ENCODE results near the gene CCN6. TPM values are rescaled to one million over a fixed set of nuclear protein-coding genes. Genes with fewer than 3 reads are reported as not detected.
A peak's percentile ranks its signal among the peaks of the same experiment; 100 is the strongest.

CCN6 gene
- under 1 TPM; 0.43 to 0.90 (median 0.58) TPM for total RNA-seq

DNA sequence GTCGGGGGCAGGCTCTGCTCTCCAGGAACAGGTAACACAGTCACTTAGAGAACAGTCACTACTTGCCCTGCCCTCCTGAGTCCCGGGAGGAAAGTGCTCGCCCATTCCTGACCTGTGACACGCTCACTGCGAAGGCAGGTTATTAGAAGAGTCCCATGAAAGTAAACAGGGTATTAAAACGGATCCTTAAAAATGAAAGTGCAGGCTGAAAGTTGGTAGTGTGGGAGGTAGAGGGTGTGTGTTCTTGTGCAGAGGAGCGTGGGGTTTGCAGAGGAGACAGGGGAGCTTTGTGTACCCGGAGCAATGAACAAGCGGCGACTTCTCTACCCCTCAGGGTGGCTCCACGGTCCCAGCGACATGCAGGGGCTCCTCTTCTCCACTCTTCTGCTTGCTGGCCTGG lies at the start of gene CCN6:
CCN6 (plus strand) TSS at position 104 of the 400 bp plus-strand sequence; CDS start at position 358, 254 bp downstream.
- H3K36me3 Mint-ChIP-seq (ENCODE audit: insufficient read depth) = no peaks in the 10 kb centered on the region
- no peaks in the 10 kb centered on the region for H3K27me3 Mint-ChIP-seq (ENCODE audit: low read depth)
- no peaks in the 10 kb centered on the region for H3K4me1 Mint-ChIP-seq (ENCODE audit: low read depth)
- H3K4me3 Mint-ChIP-seq = no peak within 1 kb of the TSS
- no peaks in the 10 kb centered on the region for H3K9me3 Mint-ChIP-seq
- ATAC-seq (no peak), DNase-seq (no peak)

DNA sequence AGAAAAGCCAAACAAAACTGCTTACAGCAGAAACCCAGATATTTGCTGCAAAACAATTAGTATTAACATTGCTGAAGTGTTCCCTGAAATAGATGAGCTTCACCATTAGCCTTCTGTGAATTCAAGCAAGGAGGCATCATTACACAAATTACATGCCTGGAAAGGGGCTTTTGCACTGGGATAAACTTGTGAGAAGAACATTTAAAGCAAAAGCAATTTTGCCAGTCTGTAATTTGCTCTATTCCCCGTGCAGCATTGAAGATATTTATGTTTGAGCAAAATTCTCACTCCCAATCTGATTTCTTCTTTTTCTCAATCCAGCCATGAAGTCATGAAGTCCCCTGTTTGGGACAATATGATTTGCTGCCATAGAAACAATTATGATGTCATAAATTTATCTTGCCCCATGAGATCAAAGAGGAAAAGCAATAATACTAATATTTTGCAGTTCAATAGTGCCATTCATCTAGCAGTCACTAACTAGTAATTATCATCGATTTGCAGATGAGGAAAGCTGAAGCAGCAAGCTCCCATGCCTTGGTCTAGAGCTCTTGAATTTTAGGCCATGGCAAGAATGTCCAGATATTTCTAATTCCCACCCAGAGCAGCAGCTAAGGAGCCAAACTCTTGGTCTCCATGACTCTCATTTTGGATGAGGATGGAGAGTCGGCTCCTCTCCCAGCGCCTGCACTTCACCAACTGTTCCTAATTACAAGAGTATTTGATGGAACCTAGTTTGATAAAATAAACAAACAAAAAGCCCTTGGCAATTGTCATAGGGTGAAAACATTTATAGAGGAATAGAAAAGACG lies 49.5 kb upstream of the CCN6 start:
- H3K27me3 Mint-ChIP-seq (ENCODE audit: low read depth) = no peaks in the 10 kb centered on the region
- H3K36me3 Mint-ChIP-seq (ENCODE audit: insufficient read depth) = no peaks in the 10 kb centered on the region
- no peaks in the 10 kb centered on the region for H3K9me3 Mint-ChIP-seq
- ATAC-seq (no peak), DNase-seq (no peak)
- peaks cover 16% of the 10 kb centered on the region for H3K4me1 Mint-ChIP-seq (ENCODE audit: low read depth)
- H3K4me3 Mint-ChIP-seq = no peak overlapping the region

DNA sequence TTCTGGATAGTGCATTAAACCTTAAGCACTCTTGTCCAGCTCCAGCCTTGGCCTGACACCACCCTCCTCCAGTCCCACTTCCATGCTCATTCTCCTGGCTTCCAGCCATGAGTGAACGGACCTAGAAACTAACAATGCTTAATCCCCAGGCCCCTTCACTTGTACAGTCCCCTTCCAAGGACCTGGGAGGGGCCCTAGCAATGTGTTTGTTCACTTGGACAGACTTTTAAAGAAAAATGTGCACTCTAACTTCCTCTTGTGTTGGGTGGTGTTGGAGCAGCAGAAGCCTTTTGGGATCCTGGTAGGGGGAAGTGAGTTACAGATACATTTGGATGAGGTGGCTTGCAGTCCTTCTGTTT lies 48.9 kb upstream of the CCN6 start:
- no peaks in the 10 kb centered on the region for H3K9me3 Mint-ChIP-seq
- H3K4me3 Mint-ChIP-seq = no peak overlapping the region
- no peaks in the 10 kb centered on the region for H3K27me3 Mint-ChIP-seq (ENCODE audit: low read depth)
- no peak for ATAC-seq
- DNase-seq = no peak
- H3K4me1 Mint-ChIP-seq (ENCODE audit: low read depth) = peaks cover 16% of the 10 kb centered on the region
- no peaks in the 10 kb centered on the region for H3K36me3 Mint-ChIP-seq (ENCODE audit: insufficient read depth)

DNA sequence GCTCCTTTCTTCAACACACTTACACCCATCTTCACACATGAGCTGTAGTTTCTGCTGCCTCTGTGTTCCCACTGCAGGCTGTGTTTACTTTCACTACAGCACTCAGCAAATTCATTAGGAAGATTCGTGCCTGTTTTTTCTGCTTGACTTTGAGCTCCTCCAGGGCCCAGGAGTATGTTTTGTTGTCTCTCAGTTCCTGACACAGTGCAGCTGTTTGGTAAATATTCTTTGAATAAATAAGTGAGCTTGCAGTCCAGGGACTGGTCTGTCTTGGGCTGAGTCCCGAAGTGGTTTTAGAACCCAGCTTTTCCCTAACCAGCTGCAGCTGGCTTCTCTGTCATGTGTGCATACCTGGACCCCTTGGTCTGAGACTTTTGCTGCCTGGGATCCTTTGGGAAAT lies 46.6 kb upstream of the CCN6 start:
- DNase-seq (no peak), ATAC-seq (no peak)
- no peak overlapping the region for H3K4me3 Mint-ChIP-seq
- no peaks in the 10 kb centered on the region for H3K36me3 Mint-ChIP-seq (ENCODE audit: insufficient read depth)
- peaks cover 22% of the 10 kb centered on the region for H3K4me1 Mint-ChIP-seq (ENCODE audit: low read depth)
- no peaks in the 10 kb centered on the region for H3K9me3 Mint-ChIP-seq
- H3K27me3 Mint-ChIP-seq (ENCODE audit: low read depth) = no peaks in the 10 kb centered on the region

DNA sequence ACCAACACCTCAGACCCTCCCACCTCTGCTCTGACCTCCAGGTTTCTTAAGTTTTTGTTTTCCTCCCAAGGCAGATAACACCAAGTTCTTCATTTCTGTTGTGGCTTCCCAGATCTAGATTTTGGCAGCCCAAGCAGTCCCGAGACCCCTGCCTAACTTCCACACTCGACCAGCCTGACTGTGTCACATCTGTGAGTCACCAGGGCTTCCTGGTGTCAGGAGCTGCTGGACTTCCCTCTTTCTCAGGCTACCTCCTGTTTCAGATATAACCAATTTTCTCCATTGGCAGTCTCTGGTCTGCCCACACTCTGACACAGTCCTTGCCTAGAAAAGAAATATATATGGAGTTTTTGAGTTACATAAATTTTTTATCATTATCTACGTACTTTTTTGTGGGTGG lies 46.1 kb upstream of the CCN6 start:
- Mint-ChIP-seq H3K27me3 (ENCODE audit: low read depth) (no peaks in the 10 kb centered on the region), H3K4me1 (ENCODE audit: low read depth) (peaks cover 25% of the 10 kb centered on the region), H3K9me3 (no peaks in the 10 kb centered on the region), H3K4me3 (no peak overlapping the region), H3K36me3 (ENCODE audit: insufficient read depth) (no peaks in the 10 kb centered on the region)
- ATAC-seq = no peak
- no peak for DNase-seq

DNA sequence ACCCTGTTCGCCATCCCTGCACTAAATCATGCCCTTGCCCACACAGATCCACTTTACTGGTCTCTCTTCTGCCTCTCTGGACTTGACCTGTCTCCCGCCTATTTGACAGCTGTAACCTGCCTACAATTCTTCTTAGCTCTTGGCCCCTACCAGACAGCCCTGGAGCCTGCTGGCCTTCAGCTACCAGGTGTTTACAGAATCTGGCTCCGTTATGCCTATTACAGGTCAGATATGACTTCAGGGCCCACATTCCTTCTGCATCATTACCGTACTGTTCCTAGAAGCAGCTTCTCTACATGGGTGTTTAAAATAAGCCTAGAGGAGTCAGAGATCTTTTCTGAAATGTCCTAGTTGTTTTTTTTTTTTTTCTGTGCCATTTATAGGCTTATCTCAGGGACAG lies 45.4 kb upstream of the CCN6 start:
- no peak overlapping the region for H3K4me3 Mint-ChIP-seq
- peaks cover 23% of the 10 kb centered on the region for H3K4me1 Mint-ChIP-seq (ENCODE audit: low read depth)
- DNase-seq (no peak), ATAC-seq (no peak)
- H3K27me3 Mint-ChIP-seq (ENCODE audit: low read depth) = no peaks in the 10 kb centered on the region
- H3K36me3 Mint-ChIP-seq (ENCODE audit: insufficient read depth) = no peaks in the 10 kb centered on the region
- H3K9me3 Mint-ChIP-seq = no peaks in the 10 kb centered on the region

DNA sequence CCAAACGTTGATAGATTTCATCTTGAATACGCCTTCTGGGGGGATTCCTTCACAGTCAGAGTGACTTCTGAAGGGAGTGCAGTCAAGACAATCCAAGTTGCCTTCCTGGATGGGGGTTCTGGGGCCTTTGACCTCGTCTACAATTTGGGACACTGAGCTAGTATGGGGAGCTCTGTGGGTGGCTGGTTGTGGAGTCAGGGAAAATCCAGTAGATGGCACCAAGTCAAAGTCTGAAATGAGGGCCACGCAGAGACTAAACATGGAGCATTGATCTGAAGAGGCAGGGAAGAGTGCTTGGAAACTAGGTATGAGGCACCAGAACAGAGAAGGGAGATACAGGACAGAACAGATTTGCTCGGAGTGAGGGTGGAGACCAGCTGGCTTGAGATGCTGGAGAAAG lies 43.6 kb upstream of the CCN6 start:
- H3K36me3 Mint-ChIP-seq (ENCODE audit: insufficient read depth) = no peaks in the 10 kb centered on the region
- H3K27me3 Mint-ChIP-seq (ENCODE audit: low read depth) = no peaks in the 10 kb centered on the region
- ATAC-seq (peak in 1 of 2 donors; percentile 58), DNase-seq (no peak)
- H3K4me3 Mint-ChIP-seq = no peak overlapping the region
- H3K4me1 Mint-ChIP-seq (ENCODE audit: low read depth) = peaks cover 32% of the 10 kb centered on the region
- no peaks in the 10 kb centered on the region for H3K9me3 Mint-ChIP-seq

DNA sequence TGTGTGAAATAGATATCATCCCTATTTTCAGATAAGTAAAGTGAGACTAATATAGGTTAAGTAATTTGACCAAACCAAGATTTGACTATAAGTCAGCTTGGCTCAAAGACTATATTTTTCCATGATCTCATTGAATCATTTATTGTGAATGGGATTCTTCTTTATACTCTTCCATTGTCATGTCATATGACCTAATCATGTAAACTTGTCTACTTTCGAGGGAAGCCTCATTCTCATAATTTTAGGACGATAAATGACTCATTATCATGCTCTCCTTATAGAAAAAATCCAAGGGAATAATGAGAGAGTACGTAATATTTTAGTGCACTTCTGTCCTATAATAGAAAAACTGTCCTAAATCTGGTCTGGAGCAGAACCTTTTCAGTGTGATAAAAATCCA lies 40.9 kb upstream of the CCN6 start:
- peaks cover 54% of the 10 kb centered on the region for H3K4me1 Mint-ChIP-seq (ENCODE audit: low read depth)

DNA sequence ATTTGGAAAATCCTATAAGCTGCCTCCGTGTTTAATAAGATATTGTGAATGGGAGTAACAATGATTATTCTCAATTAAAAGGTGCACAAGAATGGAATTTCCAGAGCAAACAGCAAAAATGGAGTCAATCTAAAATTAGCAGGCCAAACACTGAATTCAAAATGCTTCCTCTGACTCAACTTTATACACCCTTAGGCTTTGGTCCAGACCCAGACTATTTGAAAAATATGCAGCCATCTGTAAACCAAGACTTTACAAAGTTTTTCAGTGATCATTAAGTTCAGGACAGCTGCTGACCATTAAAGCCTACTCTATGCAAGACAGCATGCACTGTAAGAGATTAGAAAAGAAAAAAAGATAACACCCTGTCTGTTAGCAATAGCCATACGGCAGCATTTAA lies 39.4 kb upstream of the CCN6 start:
- Mint-ChIP-seq H3K27me3 (ENCODE audit: low read depth) (no peaks in the 10 kb centered on the region), H3K36me3 (ENCODE audit: insufficient read depth) (no peaks in the 10 kb centered on the region), H3K4me1 (ENCODE audit: low read depth) (peaks cover 64% of the 10 kb centered on the region), H3K9me3 (no peaks in the 10 kb centered on the region), H3K4me3 (no peak overlapping the region)
- ATAC-seq (no peak), DNase-seq (no peak)

More for the DNA sequence above, 40.9 kb upstream of the CCN6 start:
- Mint-ChIP-seq H3K4me3 (no peak overlapping the region), H3K27me3 (ENCODE audit: low read depth) (no peaks in the 10 kb centered on the region), H3K36me3 (ENCODE audit: insufficient read depth) (no peaks in the 10 kb centered on the region), H3K9me3 (no peaks in the 10 kb centered on the region)
- no peak for ATAC-seq
- no peak for DNase-seq

DNA sequence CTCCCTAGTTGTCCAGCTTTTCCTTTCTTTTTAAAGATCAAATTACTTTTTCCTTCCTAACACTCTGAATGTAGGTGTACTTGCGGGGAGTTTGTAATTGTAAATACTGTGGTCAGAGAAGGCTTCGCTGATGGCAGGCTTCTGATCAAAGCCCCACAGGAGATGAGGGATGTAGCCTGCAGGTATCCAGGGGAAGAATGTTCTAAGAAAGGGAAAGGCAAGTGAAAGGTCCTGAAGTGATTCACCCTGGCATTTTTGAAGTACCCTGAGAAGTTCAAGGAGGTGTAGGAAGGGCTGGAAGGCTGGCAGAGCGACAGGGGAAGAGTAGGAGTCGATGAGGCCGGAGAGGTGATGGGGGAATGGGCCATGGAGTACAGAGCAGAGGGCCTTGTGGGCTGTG lies 38.2 kb upstream of the CCN6 start:
- H3K4me3 Mint-ChIP-seq = peak overlapping the region; percentile 37
- no peak for ATAC-seq
- no peak for DNase-seq
- H3K36me3 Mint-ChIP-seq (ENCODE audit: insufficient read depth) = no peaks in the 10 kb centered on the region
- peaks cover 62% of the 10 kb centered on the region for H3K4me1 Mint-ChIP-seq (ENCODE audit: low read depth)
- H3K27me3 Mint-ChIP-seq (ENCODE audit: low read depth) = no peaks in the 10 kb centered on the region
- H3K9me3 Mint-ChIP-seq = no peaks in the 10 kb centered on the region

DNA sequence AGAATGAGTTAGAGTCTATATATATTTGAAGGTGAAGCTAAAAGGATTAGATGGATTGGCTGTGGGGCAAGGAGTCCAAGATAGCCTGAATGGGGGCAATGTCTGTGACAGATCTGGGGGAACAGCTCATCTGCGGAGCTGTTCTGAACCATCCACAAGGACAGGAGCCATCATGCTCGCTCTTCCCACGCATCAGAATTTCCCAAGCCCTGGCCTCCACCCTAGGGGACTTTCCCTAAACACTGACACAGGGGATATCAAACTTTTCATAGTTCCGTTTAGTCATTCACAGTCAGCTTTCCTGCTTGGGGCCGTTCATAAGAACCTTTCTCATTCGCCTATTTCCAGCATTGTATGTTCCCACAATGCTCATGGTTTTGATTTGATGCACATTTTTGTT lies 37.6 kb upstream of the CCN6 start:
- Mint-ChIP-seq H3K4me3 (peak overlapping the region; percentile 37), H3K9me3 (no peaks in the 10 kb centered on the region), H3K4me1 (ENCODE audit: low read depth) (peaks cover 60% of the 10 kb centered on the region), H3K27me3 (ENCODE audit: low read depth) (no peaks in the 10 kb centered on the region), H3K36me3 (ENCODE audit: insufficient read depth) (no peaks in the 10 kb centered on the region)
- DNase-seq (peak; percentile 49), ATAC-seq (peak; percentile 83 to 85)

DNA sequence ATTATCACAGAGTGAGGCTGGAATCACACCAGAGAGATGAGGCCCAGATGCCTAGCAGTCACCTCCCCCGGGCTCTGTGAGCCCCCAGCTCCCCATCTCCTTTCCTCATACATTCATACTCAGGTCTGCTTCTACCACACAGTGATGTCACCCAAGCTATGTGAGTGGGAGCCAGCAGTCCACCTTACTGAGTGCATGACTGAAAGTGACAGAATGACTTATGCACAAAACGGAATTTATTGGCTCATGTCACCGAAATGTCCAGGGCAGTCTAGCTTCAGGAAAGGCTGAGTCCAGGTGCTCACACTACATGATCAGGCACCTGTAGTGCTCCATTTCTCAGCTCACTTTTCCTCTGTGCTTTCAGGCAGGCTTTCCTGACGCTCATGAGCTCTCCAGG lies 36.7 kb upstream of the CCN6 start:
- H3K4me3 Mint-ChIP-seq = peak overlapping the region; percentile 66
- H3K9me3 Mint-ChIP-seq = no peaks in the 10 kb centered on the region
- no peak for DNase-seq
- H3K4me1 Mint-ChIP-seq (ENCODE audit: low read depth) = peaks cover 67% of the 10 kb centered on the region
- peak; percentile 75 to 77 for ATAC-seq
- no peaks in the 10 kb centered on the region for H3K36me3 Mint-ChIP-seq (ENCODE audit: insufficient read depth)
- H3K27me3 Mint-ChIP-seq (ENCODE audit: low read depth) = no peaks in the 10 kb centered on the region

DNA sequence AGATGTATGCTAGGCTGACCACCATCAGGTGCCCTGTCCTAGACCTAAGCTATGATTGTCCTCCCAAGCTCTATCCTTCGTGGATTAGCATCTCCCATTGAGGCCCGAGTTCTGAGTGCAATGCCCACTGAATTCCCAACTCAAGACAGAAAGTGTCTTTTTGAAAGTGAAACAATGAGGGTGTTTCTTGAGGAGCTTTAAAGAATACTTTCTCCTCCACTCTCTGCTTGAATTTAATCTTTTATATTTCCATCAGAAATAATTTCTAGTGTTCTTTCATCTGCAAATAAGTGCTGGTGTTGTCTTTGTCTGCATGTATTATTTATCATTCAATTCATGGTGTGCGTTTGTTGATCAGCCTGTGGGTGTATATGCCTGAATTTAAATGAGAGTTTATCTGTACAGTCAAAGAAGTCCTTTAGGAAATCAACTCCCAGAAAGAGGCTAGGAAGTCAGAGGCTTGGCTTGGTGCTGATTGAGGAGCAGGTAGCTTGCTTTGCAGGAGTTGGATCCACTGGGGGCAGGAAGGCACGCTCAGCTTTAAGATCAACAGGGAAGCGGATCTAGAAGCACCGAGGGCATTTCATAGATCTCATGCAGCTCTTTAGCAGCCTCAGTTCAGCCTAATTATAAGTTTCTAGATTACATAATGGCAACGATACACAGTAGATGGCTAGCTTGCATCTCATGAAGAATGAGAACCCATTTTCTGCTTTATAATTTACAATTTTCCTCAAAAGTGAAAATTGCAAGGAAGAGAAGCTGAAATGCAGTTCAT lies 36.0 kb upstream of the CCN6 start:
- H3K9me3 Mint-ChIP-seq = no peaks in the 10 kb centered on the region
- H3K36me3 Mint-ChIP-seq (ENCODE audit: insufficient read depth) = no peaks in the 10 kb centered on the region
- H3K4me1 Mint-ChIP-seq (ENCODE audit: low read depth) = peaks cover 67% of the 10 kb centered on the region
- ATAC-seq (no peak), DNase-seq (no peak)
- H3K27me3 Mint-ChIP-seq (ENCODE audit: low read depth) = no peaks in the 10 kb centered on the region
- peak overlapping the region; percentile 66 for H3K4me3 Mint-ChIP-seq

DNA sequence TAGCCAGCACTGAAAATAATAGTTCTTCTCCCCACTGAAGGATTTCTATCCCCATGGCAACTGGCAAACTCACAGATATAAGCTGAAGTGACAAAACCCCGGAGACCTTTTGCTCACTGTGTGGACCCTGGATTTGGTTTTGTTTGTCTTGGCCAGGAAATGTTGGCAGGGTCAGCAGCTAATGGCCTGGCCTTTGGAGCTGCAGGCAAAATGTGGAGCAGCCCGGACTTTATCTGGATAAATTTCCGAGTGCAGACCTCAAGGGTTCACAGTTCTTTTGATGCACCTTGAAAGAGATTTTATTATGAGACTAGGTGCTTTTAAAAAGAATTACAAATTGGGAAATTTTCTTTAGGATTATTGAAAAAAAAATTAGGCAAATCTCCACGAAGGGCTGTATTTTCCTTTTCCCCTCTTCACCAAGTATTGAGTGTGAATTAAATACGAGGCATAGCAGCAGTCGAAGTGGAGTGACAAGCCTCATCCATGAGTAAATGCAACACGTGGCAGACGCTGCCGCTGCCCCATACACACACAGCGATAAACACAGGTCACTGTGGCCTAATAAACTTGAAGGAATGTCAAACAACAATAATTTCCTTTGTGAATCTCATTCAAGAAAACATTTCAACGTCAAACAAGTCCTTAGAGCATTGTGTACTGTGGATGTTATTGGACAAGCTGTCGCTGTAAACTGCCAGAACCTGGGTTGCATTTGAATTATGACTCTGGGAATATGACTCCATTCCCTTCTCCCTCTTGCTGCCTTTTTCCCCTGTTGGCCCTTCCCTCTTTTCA lies 35.1 kb upstream of the CCN6 start:
- Mint-ChIP-seq H3K27me3 (ENCODE audit: low read depth) (no peaks in the 10 kb centered on the region), H3K36me3 (ENCODE audit: insufficient read depth) (peaks cover 4% of the 10 kb centered on the region), H3K4me3 (peak overlapping the region; percentile 33), H3K9me3 (peaks cover 4% of the 10 kb centered on the region), H3K4me1 (ENCODE audit: low read depth) (peaks cover 65% of the 10 kb centered on the region)
- ATAC-seq = no peak
- DNase-seq = no peak

Measured in activated T-cell treated with anti-CD3 and anti-CD28 coated beads, Interleukin-2, amount 50 U/mL, for 4 hours (primary cell).